GM18861 (cell line): Measurements from ENCODE around the gene VPS13A.

Source experiments
- ATAC-seq: cut with Tn5 transposase; IDR thresholded peaks from one replicate; pipeline ENCODE4 v1.9.1; 2021; ENCODE audit not compliant: unreplicated experiment

The VPS13A gene

GRCh38 chr9:77454663-77455062 lies 277.3 kb downstream of the VPS13A start:
- no peak for ATAC-seq

DNA sequence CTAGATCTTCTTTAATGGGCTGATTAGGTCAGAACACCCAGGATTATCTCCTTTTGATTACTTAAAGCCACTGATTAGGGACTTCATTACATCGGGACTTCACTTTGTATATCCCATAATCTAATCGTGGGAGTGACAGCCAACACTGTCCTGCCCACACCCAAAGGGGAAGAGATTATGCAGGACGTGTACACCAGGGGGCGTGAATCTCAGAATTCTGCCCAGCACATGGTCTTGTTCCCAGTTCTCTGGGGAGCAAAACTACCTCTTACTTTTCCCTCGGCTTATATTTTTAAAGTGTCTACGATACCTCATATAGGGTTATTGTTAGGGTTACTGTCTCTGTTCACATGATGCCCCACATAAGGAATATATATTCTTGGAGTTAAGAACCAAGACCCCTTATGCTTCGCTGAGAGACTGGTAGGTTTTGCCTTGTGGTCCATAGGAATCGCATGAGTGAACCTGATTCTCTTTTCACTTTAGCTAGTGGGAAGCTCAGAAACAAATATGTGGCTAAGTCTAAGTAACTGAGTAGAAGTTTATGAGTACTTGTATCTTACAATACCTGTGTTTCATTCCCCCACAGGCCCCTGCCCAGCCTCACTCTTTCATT lies 278.1 kb downstream of the VPS13A start:
- no peak for ATAC-seq

- peak; percentile 94 for ATAC-seq
Measured at GRCh38 chr9:77456829-77457437, 279.6 kb downstream of the VPS13A start.

DNA sequence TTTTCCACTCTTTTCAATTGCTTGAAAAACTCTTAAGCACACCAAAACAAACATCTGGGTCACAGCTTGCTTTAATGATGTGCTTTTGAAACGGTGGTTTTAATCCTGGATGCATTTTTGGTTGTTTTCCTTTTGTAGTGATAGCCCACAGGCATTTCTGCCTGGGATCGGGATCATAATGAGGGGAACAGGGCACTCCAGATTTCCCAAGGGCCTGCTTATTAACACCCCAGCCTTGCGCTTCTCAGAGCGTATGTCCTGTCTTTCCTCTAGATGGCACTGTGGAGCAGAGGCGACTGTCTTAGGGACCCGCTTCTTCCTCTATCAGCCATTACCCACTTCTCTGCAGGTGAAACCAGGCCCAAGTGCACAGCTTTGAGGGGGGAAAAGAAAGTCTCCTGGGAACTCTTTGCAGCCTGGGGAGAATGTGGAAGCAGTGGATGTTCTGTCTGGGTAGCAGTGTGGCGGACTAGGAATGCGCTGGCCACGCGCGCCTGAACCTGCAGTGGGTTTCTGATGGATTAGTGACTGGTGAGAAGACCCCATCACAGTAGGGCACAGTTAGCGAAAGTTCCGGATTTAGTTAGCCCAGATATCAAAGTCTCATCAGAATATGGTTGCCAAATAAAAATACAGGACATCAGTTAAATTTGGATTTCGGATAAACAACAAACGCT lies 280.7 kb downstream of the VPS13A start:
- peak; percentile 81 for ATAC-seq

DNA sequence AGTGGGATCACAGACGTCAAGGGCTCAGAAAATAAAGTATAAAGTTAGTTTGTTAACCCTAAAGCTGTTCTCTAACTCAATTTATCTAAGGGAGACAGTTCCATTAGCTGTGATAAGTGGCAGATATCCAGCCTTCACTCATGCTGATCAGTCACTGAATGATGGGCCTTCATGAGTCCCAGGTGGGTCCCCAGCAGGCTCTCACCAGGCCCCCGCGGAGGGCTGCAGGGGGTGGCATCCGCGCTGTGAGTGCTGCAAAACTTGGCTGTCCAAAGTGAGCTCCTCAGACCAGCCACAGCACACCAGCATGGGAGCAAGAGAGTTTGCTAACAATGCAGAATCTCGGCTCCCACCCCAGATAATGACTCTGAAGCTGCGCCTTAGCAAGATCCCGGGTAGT lies 283.6 kb downstream of the VPS13A start:
- no peak for ATAC-seq

DNA sequence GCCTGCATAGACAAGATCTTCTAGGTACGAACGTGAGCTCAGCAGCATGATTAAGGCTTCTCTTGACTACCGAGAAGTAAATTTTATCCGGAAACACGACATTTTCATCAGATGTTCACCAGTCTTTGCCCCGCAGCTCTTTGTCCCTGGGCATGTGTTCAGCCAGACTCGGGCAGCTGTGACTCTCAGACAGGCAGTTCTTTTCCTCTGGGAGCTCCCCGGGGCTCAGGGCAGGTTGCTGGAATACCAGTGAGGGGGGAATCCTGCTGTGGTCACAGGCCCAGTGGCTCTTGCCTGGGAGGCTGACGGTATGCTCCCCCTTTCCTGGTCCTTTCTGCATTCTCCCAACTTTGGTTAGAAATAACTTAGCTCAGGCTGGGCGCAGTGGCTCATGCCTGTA lies 284.7 kb downstream of the VPS13A start:
- ATAC-seq: no peak

- no peak for ATAC-seq
Measured at GRCh38 chr9:77463151-77463550, 285.8 kb downstream of the VPS13A start.

DNA sequence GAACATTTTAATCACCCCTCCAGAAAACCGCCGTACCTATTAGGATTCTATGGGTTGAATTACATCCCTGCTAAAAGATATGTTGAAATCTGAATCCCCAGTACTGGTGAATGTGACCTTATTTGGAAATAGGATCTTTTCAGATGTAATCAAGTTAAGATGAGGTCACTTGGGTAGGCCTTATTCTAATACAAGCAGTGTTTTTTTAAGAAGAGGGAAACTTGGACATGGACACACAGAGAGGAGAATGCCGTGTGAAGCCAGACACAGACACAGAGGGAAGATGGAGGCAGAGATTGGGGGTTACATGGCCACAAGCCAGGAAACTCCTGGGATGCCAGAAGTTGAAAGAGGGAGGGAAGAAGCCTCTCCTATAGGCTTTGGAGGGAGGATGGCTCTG lies 287.3 kb downstream of the VPS13A start:
- no peak for ATAC-seq

GRCh38 chr9:77469515-77470231 lies 292.3 kb downstream of the VPS13A start:
- ATAC-seq: no peak
